ENCODE measurements around the gene STAT1. TPM values are rescaled to one million over a fixed set of nuclear protein-coding genes. Genes with fewer than 3 reads are reported as not detected.

The STAT1 gene
- total RNA-seq, 4 donors from 2014 or later = 46.5 to 108 (median 67.2) TPM

DNA sequence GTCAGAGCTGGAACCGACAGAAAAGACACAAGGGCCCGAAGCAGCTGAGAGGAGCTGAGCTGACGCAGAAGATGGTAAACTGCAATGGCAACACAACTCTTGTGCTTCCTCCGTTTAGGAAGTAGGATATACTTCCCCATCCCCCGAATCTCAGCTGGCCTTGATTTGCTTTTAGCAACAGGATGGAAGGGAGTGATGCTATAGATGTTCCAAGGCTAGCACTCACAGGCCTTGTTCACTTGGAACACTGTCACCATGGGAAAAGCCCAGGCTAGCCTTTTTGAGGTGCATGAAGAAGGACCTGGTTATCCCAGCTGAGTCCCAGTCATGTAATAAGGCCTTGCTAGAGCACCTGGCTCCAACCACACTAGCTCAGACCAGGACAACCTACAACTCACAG is 26.0 kb downstream of the STAT1 start:
- Histone ChIP-seq H3K36me3 (peaks cover 0 to 94% (median 13%) of the 10 kb centered on the region in 3 donors), H3K27ac (no peak overlapping the region), H3K4me1 (no peaks in the 10 kb centered on the region), H3K27me3 (no peaks in the 10 kb centered on the region), H3K4me3 (no peak overlapping the region), H3K9me3 (no peaks in the 10 kb centered on the region)
- TF ChIP-seq, protein P1, sequence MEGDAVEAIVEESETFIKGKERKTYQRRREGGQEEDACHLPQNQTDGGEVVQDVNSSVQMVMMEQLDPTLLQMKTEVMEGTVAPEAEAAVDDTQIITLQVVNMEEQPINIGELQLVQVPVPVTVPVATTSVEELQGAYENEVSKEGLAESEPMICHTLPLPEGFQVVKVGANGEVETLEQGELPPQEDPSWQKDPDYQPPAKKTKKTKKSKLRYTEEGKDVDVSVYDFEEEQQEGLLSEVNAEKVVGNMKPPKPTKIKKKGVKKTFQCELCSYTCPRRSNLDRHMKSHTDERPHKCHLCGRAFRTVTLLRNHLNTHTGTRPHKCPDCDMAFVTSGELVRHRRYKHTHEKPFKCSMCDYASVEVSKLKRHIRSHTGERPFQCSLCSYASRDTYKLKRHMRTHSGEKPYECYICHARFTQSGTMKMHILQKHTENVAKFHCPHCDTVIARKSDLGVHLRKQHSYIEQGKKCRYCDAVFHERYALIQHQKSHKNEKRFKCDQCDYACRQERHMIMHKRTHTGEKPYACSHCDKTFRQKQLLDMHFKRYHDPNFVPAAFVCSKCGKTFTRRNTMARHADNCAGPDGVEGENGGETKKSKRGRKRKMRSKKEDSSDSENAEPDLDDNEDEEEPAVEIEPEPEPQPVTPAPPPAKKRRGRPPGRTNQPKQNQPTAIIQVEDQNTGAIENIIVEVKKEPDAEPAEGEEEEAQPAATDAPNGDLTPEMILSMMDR (IDR thresholded peaks at IDR 0.05) = no peak
- DNase-seq = no peak

DNA sequence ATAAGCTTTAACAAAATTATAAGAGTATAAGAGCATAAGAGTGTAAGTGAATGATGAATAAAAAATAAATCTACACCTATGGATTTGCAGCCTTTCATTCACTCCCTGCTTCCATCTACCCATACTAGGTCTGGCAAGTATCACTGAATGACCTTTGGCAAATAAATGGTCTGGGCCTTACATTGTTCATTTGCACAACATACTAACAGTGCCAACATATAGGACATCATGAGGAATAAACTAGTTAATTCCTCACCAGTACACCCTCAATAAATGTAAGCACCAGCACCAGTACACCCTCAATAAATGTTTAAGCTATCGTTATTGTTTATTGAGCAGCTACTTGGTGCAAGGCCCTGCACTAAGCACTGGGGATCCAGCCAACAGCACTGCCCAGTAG is 26.9 kb downstream of the STAT1 start:
- DNase-seq = no peak
- TF ChIP-seq POLR2A (IDR thresholded peaks at IDR 0.05) = no peak
- TF ChIP-seq, protein P1 (IDR thresholded peaks at IDR 0.05) = no peak
- Histone ChIP-seq H3K36me3 (peaks cover 0 to 98% (median 16%) of the 10 kb centered on the region in 3 donors), H3K27ac (no peak overlapping the region), H3K9me3 (no peaks in the 10 kb centered on the region), H3K4me3 (no peak overlapping the region), H3K27me3 (no peaks in the 10 kb centered on the region), H3K4me1 (no peaks in the 10 kb centered on the region)

DNA sequence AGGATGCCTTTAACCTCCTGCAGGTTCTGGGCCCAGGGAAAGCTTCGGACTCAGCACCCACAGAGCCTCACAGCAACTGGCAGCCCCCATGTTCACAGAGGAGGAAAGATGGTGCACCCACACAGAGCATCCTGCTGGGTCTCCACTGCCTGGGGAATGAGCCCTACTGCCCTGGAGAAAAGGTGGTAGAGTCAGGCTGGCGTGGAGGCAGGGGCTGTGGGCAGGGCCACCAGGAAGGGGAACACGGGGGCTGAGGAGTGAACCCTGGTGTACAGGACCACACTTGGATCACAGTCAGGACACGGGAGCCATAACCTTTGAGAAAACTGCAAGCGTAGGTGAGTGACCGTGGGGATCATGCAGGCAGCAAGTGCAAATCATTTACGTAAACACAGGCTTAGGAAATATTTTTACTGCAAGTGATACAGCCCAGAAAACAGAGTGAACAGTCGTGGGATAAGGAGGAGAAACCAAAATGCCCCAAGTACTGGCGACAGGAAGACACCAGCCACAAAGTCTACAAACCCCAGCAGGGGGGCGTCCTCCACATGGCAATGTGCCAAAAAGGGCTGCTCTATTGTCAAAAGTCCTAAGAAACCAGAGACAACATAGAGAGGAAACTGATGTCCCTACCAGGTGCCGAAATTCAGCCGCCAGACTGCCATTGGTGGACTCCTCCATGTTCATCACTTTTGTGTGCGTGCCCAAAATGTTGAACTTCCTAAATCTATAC is 27.6 kb downstream of the STAT1 start:
- no peak for TF ChIP-seq POLR2A (IDR thresholded peaks at IDR 0.05)
- TF ChIP-seq, protein P1 (IDR thresholded peaks at IDR 0.05) = no peak
- Histone ChIP-seq H3K9me3 (no peaks in the 10 kb centered on the region), H3K27ac (no peak overlapping the region), H3K27me3 (no peaks in the 10 kb centered on the region), H3K36me3 (peaks cover 0 to 100% (median 15%) of the 10 kb centered on the region in 3 donors), H3K4me3 (no peak overlapping the region), H3K4me1 (no peaks in the 10 kb centered on the region)
- DNase-seq = no peak

DNA sequence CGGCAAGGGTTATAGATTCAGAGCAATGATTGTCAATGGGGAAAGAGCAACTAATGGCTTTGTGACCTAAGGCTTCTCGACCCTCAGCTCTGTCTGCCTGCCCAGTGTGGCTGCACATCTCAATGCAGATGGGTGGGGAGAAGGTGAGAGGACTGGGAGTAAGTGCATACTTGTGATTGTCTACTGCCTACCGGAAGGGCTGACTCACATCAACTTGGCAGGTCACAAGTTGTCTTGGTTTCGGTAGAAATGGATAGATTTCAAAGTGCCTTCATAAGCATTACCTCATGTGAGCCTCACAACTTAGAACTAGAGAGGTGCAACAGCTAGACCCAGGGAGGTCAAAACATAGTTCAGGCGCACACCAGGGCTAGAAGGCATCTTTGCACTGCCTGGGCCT is 29.4 kb downstream of the STAT1 start:
- Histone ChIP-seq H3K36me3 (peaks cover 0 to 100% (median 11%) of the 10 kb centered on the region in 3 donors), H3K27me3 (no peaks in the 10 kb centered on the region), H3K9me3 (no peaks in the 10 kb centered on the region), H3K27ac (no peak overlapping the region), H3K4me3 (no peak overlapping the region), H3K4me1 (no peaks in the 10 kb centered on the region)
- TF ChIP-seq, protein P1 (IDR thresholded peaks at IDR 0.05) = no peak
- no peak for TF ChIP-seq POLR2A (IDR thresholded peaks at IDR 0.05)
- DNase-seq = no peak

DNA sequence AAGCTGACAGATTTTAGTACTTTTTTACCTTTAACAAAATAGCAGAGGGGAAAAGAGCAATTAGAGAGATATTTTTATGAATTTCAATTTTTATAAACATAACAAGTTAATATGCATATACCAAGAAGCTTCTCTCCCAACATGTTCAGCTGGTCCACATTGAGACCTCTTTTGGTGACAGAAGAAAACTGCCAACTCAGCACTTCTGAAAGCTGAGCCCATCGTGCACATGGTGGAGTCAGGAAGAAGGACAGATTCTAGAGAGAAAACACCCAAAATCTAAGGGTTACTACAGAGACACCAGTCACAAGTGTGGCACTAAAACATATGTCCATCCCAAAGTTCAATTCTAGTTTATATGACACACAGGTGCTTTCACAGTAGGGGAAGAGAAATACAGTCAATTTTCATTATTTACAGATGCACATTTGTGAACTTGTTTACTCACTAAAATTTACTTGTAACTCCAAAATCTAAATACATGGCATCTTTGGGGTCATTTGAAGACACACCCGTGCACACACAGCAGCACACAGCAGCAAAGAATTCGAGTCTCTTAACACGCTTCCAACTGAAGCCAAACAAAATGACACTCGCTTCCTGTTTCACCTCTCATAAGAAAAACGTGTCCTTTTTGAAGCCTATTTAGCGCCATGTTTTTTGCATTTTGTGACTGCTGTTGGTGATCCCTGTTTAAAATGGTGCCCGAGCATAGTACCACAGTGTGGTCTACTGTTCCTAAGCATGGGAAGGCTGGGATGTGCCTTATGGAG is 31.5 kb downstream of the STAT1 start:
- Histone ChIP-seq H3K27me3 (no peaks in the 10 kb centered on the region), H3K4me1 (no peaks in the 10 kb centered on the region), H3K9me3 (no peaks in the 10 kb centered on the region), H3K27ac (no peak overlapping the region), H3K4me3 (no peak overlapping the region), H3K36me3 (peaks cover 0 to 99% (median 14%) of the 10 kb centered on the region in 3 donors)
- no peak for DNase-seq
- TF ChIP-seq, protein P1 (IDR thresholded peaks at IDR 0.05) = no peak
- no peak for TF ChIP-seq POLR2A (IDR thresholded peaks at IDR 0.05)
